ENCODE measurements around the gene CC2D2B.
"Not testable (repeated sequence)": the region's sequence is repeated elsewhere in the genome, so short reads cannot be mapped to it uniquely, and the experiment has no call there.

The CC2D2B gene, protein sequence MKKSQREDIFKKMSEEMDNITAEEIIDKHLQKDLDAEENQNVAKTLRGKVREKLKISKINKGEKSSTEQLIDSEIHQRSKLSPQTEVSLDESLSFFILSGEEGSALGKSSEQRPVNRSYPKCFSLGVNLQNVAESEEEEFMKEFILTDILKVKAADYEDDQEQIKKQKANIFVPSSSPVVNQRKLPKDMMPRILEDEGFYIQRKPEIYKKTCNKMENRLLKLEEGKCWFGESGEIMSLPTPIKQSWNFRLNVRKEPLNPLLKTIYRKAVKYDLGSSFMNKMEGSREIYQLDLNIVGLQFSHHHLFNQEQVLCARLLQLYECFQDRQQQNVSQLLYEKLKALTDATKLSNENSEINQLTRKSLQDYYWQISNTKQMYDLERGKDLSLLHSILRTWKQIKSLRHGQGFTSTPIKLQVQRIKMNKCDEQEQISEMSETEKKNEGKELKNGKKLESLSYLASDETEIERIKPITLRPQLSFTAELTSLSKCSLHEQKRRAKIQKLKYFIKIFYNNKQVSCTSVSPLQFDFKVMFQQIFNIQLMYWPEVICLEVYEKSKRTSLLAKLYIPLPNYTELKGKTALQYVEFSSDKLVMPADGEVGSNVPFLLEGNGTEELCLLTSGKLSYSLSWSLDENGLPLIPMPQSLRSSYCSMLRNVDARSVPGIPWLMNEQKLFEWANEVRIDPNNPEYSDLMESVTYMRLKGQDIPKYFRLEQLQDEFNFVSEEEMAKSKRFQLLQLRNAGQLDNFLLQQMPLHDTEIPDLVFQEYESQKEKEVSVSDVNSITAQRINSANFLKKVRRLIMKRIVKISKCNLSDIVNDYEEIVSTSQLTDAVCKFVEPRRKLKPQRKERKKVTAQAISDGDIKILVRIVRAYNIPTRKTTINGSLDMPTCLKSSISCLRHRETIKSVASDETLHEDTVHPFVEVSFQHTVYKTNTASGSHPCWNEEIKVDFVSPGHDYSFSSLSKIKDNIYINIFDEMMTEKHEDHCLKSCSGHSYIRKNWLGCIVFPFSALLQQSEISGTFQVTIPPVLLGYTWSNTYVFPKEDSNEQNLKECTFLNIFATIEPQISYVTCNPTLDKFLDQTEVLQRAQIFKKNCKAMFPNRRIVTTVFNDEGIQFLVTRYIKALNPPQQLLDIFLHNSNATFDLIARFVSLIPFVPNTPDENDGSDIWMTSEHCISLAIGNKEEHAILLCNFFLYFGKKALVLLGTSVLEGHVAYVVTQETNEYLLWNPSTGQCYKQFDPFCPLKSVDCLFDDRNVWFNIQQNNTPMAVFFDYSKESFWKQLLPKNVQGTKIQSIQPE (N-terminal part only)

GRCh38 chr10:95907456-95908253 lies at the start of gene CC2D2B:
Gene CC2D2B (plus strand): TSS chr10:95907975. CDS start chr10:95911324, 3,349 bp downstream.
- H3K27ac Mint-ChIP-seq: peak within 1 kb of the TSS; percentile 88
- ATAC-seq (peak; percentile 92), DNase-seq (ENCODE audit: low spot score in 2 of 2) (peak; percentile 57 to 86)
- H3K9me3 Mint-ChIP-seq: no peaks in the 10 kb centered on the region
- no peaks in the 10 kb centered on the region for H3K36me3 Mint-ChIP-seq
- peaks cover 20% of the 10 kb centered on the region for H3K4me1 Mint-ChIP-seq
- H3K4me3 Mint-ChIP-seq: peak within 1 kb of the TSS; percentile 84

- Mint-ChIP-seq H3K4me1 (peaks cover 22% of the 10 kb centered on the region), H3K27ac (peak overlapping the region; percentile 32), H3K4me3 (no peak overlapping the region), H3K36me3 (peaks cover 30% of the 10 kb centered on the region), H3K9me3 (no peaks in the 10 kb centered on the region)
- DNase-seq (ENCODE audit: low spot score in 2 of 2): no peak
- no peak for ATAC-seq
Measured at GRCh38 chr10:95860166-95860940, 47.4 kb upstream of the CC2D2B start.

DNA sequence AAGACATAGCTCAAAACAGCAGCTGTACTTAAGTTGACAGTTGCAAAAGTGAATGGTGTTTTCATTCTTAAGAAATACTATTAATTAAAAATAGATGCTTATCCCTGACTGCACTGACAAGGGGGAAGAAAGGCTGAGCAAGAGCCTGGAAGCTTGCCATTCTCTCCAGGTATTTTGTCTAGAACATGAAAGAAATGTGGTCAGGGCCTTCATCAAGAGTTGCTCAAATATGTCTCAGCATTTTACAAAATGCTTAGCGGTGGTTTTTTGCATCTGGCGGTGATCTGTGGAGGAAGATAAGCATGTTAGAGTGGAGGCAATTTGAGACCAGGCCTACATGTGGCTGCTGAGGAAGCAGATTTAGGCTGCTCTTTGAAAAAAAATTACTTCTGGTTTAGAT lies 46.4 kb upstream of the CC2D2B start:
- no peak overlapping the region for H3K4me3 Mint-ChIP-seq
- peaks cover 39% of the 10 kb centered on the region for H3K36me3 Mint-ChIP-seq
- H3K27ac Mint-ChIP-seq: peak overlapping the region; percentile 32
- H3K4me1 Mint-ChIP-seq: peaks cover 32% of the 10 kb centered on the region
- no peaks in the 10 kb centered on the region for H3K9me3 Mint-ChIP-seq
- ATAC-seq (no peak), DNase-seq (ENCODE audit: low spot score in 2 of 2) (no peak)

- Mint-ChIP-seq H3K4me3 (peak overlapping the region; percentile 40), H3K36me3 (peaks cover 44% of the 10 kb centered on the region), H3K4me1 (peaks cover 33% of the 10 kb centered on the region), H3K9me3 (no peaks in the 10 kb centered on the region), H3K27ac (peak overlapping the region; percentile 81)
- DNase-seq (ENCODE audit: low spot score in 2 of 2) (peak; percentile 23 to 62), ATAC-seq (peak; percentile 96)
Measured at GRCh38 chr10:95864906-95865813, 42.6 kb upstream of the CC2D2B start.

DNA sequence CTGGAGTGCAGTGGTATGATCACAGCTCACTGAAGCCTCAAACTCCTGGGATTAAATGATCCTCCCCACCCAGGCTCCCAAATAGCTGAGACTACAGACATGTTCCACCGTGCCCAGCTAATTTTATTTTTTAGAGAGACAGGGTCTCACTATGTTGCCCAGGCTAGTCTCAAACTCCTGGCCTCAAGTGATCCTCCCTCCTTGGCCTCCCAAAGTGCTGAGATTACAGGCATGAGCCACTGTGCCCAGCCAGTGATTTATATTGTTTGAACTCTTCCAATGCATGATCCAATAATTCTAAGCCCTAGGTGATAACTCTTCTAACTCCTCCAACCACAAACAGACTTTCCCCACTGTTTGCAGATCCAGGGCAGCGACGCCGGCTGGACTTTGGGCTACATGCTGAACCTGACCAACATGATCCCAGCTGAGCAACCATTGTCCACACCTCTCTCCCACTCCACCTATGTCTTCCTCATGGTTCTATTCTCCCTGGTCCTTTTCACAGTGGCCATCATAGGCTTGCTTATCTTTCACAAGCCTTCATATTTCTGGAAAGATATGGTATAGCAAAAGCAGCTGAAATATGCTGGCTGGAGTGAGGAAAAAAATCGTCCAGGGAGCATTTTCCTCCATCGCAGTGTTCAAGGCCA lies 41.8 kb upstream of the CC2D2B start:
- Mint-ChIP-seq H3K4me1 (peaks cover 33% of the 10 kb centered on the region), H3K27ac (peak overlapping the region; percentile 81), H3K9me3 (no peaks in the 10 kb centered on the region), H3K36me3 (peaks cover 46% of the 10 kb centered on the region), H3K4me3 (peak overlapping the region; percentile 40)
- DNase-seq (ENCODE audit: low spot score in 2 of 2) (no peak), ATAC-seq (no peak)

DNA sequence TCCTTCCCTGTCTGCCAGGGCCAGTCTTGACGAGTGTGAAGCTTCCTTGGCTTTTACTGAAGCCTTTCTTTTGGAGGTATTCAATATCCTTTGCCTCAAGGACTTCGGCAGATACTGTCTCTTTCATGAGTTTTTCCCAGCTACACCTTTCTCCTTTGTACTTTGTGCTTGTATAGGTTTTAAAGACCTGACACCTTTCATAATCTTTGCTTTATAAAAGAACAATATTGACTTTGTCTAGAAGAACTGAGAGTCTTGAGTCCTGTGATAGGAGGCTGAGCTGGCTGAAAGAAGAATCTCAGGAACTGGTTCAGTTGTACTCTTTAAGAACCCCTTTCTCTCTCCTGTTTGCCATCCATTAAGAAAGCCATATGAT lies 41.3 kb upstream of the CC2D2B start:
- DNase-seq (ENCODE audit: low spot score in 2 of 2) (no peak), ATAC-seq (no peak)
- H3K4me1 Mint-ChIP-seq: peaks cover 33% of the 10 kb centered on the region
- peaks cover 42% of the 10 kb centered on the region for H3K36me3 Mint-ChIP-seq
- H3K9me3 Mint-ChIP-seq: no peaks in the 10 kb centered on the region
- H3K4me3 Mint-ChIP-seq: peak overlapping the region; percentile 40
- peak overlapping the region; percentile 81 for H3K27ac Mint-ChIP-seq

GRCh38 chr10:95867866-95868265 lies 39.9 kb upstream of the CC2D2B start:
- ATAC-seq (no peak), DNase-seq (ENCODE audit: low spot score in 2 of 2) (no peak)
- Mint-ChIP-seq H3K36me3 (peaks cover 41% of the 10 kb centered on the region), H3K4me3 (no peak overlapping the region), H3K9me3 (no peaks in the 10 kb centered on the region), H3K4me1 (peaks cover 33% of the 10 kb centered on the region), H3K27ac (peak overlapping the region; percentile 9)

DNA sequence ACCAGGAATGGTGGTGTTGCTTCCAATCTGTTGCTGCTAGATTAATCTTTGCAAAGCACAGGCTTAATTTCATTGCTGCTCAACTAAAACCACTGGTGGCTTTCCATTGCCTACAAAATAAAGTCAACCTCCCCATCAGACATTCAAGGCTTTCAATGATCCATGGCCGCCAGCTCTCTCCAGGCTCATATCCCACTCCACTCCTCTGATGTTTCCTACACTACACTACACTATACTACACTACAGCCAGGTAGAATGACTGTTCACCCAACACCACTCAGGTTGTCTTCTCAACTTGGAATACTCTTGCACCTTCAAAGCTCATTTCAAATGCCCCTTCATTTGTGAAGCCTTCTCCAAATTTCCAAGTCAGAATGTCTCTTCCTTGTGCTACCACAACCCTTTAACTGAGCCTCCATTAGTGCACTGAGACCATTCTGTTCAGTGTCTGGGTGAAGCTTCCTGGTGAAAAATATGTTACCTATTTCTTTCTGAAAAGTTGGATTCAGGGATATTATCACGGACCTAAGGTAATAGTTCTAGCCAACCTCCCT lies 35.5 kb upstream of the CC2D2B start:
- DNase-seq (ENCODE audit: low spot score in 2 of 2) (no peak), ATAC-seq (no peak)
- no peak overlapping the region for H3K4me3 Mint-ChIP-seq
- H3K9me3 Mint-ChIP-seq: no peaks in the 10 kb centered on the region
- H3K36me3 Mint-ChIP-seq: peaks cover 44% of the 10 kb centered on the region
- no peaks in the 10 kb centered on the region for H3K4me1 Mint-ChIP-seq
- no peak overlapping the region for H3K27ac Mint-ChIP-seq

DNA sequence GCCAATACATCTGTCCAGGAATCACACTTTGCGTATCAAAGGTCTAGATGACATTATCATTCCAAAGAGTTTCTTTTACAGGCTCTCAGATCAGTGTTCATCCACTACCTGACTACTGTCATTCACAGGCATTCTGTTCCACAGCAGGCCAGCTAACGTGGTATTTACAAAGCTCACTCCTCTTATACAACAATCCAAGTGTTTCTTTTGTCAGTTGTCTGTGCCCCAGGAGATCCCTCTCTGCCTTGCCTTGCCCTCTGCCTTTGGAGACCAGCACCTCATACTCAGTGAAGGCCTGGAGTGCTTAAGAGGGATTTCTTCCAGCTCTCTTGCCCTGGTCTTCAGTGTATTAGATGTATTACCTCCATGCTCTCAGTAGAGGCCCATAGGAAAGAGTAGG lies 34.6 kb upstream of the CC2D2B start:
- Mint-ChIP-seq H3K4me3 (no peak overlapping the region), H3K27ac (peak overlapping the region; percentile 30), H3K36me3 (peaks cover 36% of the 10 kb centered on the region), H3K4me1 (no peaks in the 10 kb centered on the region), H3K9me3 (no peaks in the 10 kb centered on the region)
- ATAC-seq: no peak
- no peak for DNase-seq (ENCODE audit: low spot score in 2 of 2)

GRCh38 chr10:95873651-95874050 lies 34.1 kb upstream of the CC2D2B start:
- no peaks in the 10 kb centered on the region for H3K4me1 Mint-ChIP-seq
- H3K4me3 Mint-ChIP-seq: no peak overlapping the region
- peak overlapping the region; percentile 30 for H3K27ac Mint-ChIP-seq
- DNase-seq (ENCODE audit: low spot score in 2 of 2): no peak
- H3K36me3 Mint-ChIP-seq: peaks cover 30% of the 10 kb centered on the region
- no peaks in the 10 kb centered on the region for H3K9me3 Mint-ChIP-seq
- ATAC-seq: no peak

DNA sequence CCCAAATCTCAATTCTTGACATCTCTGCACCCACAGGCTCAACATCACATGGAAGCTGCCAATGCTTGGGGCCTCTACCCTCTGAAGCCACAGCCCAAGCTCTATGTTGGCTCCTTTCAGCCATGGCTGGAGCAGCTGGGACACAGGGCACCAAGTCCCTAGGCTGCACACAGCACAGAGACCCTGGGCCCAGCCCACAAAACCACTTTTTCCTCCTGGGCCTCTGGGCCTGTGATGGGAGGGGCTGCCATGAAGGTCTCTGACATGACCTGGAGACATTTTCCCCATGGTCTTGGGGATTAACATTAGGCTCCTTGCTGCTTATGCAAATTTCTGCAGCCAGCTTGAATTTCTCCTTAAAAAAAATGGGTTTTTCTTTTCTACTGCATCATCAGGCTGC lies 33.0 kb upstream of the CC2D2B start:
- not testable (repeated sequence) for DNase-seq (ENCODE audit: low spot score in 2 of 2); H3K4me1 Mint-ChIP-seq; H3K9me3 Mint-ChIP-seq; ATAC-seq; H3K4me3 Mint-ChIP-seq
- Mint-ChIP-seq H3K36me3 (peaks cover 35% of the 10 kb centered on the region), H3K27ac (peak overlapping the region; percentile 50)

- H3K9me3 Mint-ChIP-seq: no peaks in the 10 kb centered on the region
Measured at GRCh38 chr10:95876756-95877155, 31.0 kb upstream of the CC2D2B start.

More at GRCh38 chr10:95876756-95877155, 31.0 kb upstream of the CC2D2B start:
- ATAC-seq (no peak), DNase-seq (ENCODE audit: low spot score in 2 of 2) (no peak)
- Mint-ChIP-seq H3K4me3 (no peak overlapping the region), H3K36me3 (peaks cover 28% of the 10 kb centered on the region), H3K27ac (no peak overlapping the region), H3K4me1 (no peaks in the 10 kb centered on the region)
